CD14-positive monocyte (primary cell): ENCODE measurements around the gene TRIM34. TPM values are rescaled to one million over a fixed set of nuclear protein-coding genes. Genes with fewer than 3 reads are reported as not detected.

Source experiments
- DNase-seq, 3 donors: peaks; one replicate each; pipeline ENCODE4 v3.0.0-alpha.2; 2011 to 2022
- H2AFZ ChIP-seq: 2 replicates; pipeline ENCODE4 v1.6.0; 2012; ENCODE audit warnings: mild to moderate bottlenecking, low read depth, low read length, inconsistent platforms; ENCODE audit not compliant: insufficient read depth, poor library complexity, severe bottlenecking
- H3K27ac ChIP-seq, 2 donors: 1 replicate in 1 of 2; 2 replicates in 1 of 2; pipeline ENCODE4 v1.5.1; 2012 to 2013; ENCODE audit warnings: low read length in 2 of 2, control low read depth in 1 of 2, inconsistent platforms in 1 of 2, low read depth in 1 of 2, mild to moderate bottlenecking in 1 of 2
- H3K27me3 ChIP-seq, 2 donors: one replicate each; pipeline versions ENCODE4 v1.6.0 to v1.6.1; 2011 to 2013; ENCODE audit warnings: low read length in 2 of 2; ENCODE audit not compliant: control insufficient read depth in 2 of 2, insufficient read depth in 2 of 2
- H3K36me3 ChIP-seq, 2 donors: replicated peaks in 1 of 2; 1 replicate in 1 of 2; 2 replicates in 1 of 2; pipeline versions ENCODE4 v1.5.1 to v1.6.1; 2012 to 2013; ENCODE audit warnings: low read length in 2 of 2, control low read depth in 1 of 2, inconsistent platforms in 1 of 2, mild to moderate bottlenecking in 1 of 2; ENCODE audit not compliant: insufficient read depth in 2 of 2, control insufficient read depth in 1 of 2
- H3K4me1 ChIP-seq, 2 donors: 1 replicate in 1 of 2; 2 replicates in 1 of 2; pipeline versions ENCODE4 v1.5.1 to v1.6.1; 2012 to 2013; ENCODE audit warnings: low read length in 2 of 2, control low read depth in 1 of 2, inconsistent platforms in 1 of 2, mild to moderate bottlenecking in 1 of 2, moderate library complexity in 1 of 2; ENCODE audit not compliant: insufficient read depth in 2 of 2, control insufficient read depth in 1 of 2
- H3K4me2 ChIP-seq: replicated peaks from 2 replicates; pipeline ENCODE3; 2012; ENCODE audit warnings: low read length, moderate library complexity, mild to moderate bottlenecking; ENCODE audit not compliant: poor library complexity, severe bottlenecking; ENCODE audit errors: extremely low read depth
- H3K4me3 ChIP-seq, 3 experiments: fragments of 200-600 bp in 1 of 3; sonication (generic) in 1 of 3; replicated peaks in 1 of 3; 1 replicate in 2 of 3; 2 replicates in 1 of 3; pipeline ENCODE4 v1.5.1; 2011 to 2013; ENCODE audit warnings: low read length in 3 of 3, mild to moderate bottlenecking in 3 of 3, control low read depth in 2 of 3, low read depth in 2 of 3, inconsistent platforms in 1 of 3, moderate library complexity in 1 of 3
- H3K79me2 ChIP-seq: 2 replicates; pipeline ENCODE4 v1.6.0; 2012; ENCODE audit warnings: mild to moderate bottlenecking, control low read depth, inconsistent platforms, low read length, moderate library complexity; ENCODE audit not compliant: insufficient read depth
- H3K9ac ChIP-seq: 2 replicates; pipeline ENCODE4 v1.6.0; 2017; ENCODE audit warnings: low read length, mild to moderate bottlenecking; ENCODE audit not compliant: insufficient read depth, poor library complexity, severe bottlenecking
- H3K9me3 ChIP-seq, 2 donors: replicated peaks in 1 of 2; 1 replicate in 1 of 2; 2 replicates in 1 of 2; pipeline versions ENCODE4 v1.5.1 to v1.6.1; 2012 to 2013; ENCODE audit warnings: low read length in 2 of 2, control low read depth in 1 of 2; ENCODE audit not compliant: control insufficient read depth in 1 of 2, insufficient read depth in 1 of 2
- H4K20me1 ChIP-seq: 2 replicates; pipeline ENCODE4 v1.6.0; 2012; ENCODE audit warnings: mild to moderate bottlenecking, low read length, control low read depth, moderate library complexity; ENCODE audit not compliant: insufficient read depth
- H3K27ac Mint-ChIP-seq, 7 donors: one replicate each; pipeline ENCODE4 v1.8.0; 2020; ENCODE audit warnings: mild to moderate bottlenecking in 7 of 7, mixed read lengths in 7 of 7, moderate library complexity in 6 of 7, inconsistent platforms in 2 of 7
- H3K27me3 Mint-ChIP-seq, 3 donors: one replicate each; pipeline ENCODE4 v1.8.0; 2021 to 2022; ENCODE audit warnings: low read depth in 3 of 3, mild to moderate bottlenecking in 3 of 3, mixed read lengths in 3 of 3, moderate library complexity in 3 of 3, inconsistent platforms in 1 of 3
- H3K36me3 Mint-ChIP-seq, 2 donors: one replicate each; pipeline ENCODE4 v1.8.0; 2020; ENCODE audit warnings: mixed read lengths in 2 of 2, inconsistent platforms in 1 of 2, mild to moderate bottlenecking in 1 of 2
- H3K4me1 Mint-ChIP-seq: one replicate; pipeline ENCODE4 v1.8.0; 2020; ENCODE audit warnings: mild to moderate bottlenecking, mixed read lengths
- H3K4me3 Mint-ChIP-seq, 2 donors: one replicate each; pipeline ENCODE4 v1.8.0; 2020; ENCODE audit warnings: mild to moderate bottlenecking in 2 of 2, mixed read lengths in 2 of 2, moderate library complexity in 1 of 2
- H3K9me3 Mint-ChIP-seq, 7 donors: one replicate each; pipeline ENCODE4 v1.8.0; 2020 to 2022; ENCODE audit warnings: mixed read lengths in 7 of 7, mild to moderate bottlenecking in 6 of 7, moderate library complexity in 6 of 7, inconsistent platforms in 2 of 7
- CTCF ChIP-seq: fragments of 200-600 bp; IDR thresholded peaks from one replicate; pipeline ENCODE4 v1.8.0; 2022; ENCODE audit warnings: antibody characterized with exemption, mild to moderate bottlenecking
- WGBS: methylation state at CpG from one replicate; pipeline ENCODE4 v1.1.5; 2013; ENCODE audit warnings: missing lambda C conversion rate; ENCODE audit not compliant: insufficient coverage; 5-methylcytosine and 5-hydroxymethylcytosine counted together
- intact Hi-C, 2 donors: fragments of 100-400 bp; cut with micrococcal nuclease; formaldehyde crosslinking; loops; one replicate each; pipeline versions ENCODE4 v1.15.0 to v1.15.1; 2023
- polyA plus RNA-seq, 3 donors: library from polyadenylated mRNA; depleted of rRNA in 1 of 3; unstranded in 2 of 3; stranded (reverse) in 1 of 3; fragments of 300-500 nt in 2 of 3; fragments of >200 nt in 1 of 3; fragmentation: Illumina TruSeq in 2 of 3; gene quantifications; 1 replicate in 2 of 3; 2 replicates in 1 of 3; pipeline ENCODE4 v1.2.3, GENCODE V29; 2012 to 2021

The TRIM34 gene
- polyA plus RNA-seq, 3 donors = 21.9 to 25.7 (median 23.5) TPM

DNA sequence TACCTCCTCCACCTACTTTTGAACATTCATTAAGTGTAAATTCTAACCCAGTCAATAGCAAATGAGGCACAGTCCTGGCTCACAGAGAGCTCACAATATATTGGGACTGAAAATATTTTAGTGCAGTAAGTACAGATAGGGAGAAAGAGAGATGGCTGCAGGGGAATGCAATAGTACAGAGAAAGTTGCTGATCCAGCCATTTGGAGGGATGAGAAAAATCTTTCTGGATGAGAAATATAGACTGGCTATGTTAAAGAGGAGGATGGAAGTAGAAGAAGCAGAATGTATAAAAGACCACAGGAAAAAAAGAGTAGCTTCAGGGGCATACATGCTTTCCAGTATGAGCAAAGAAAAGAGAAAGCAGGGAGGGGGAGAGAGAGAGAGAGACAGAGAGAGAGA is 47.7 kb upstream of the TRIM34 start:
- no peak overlapping the region for H3K4me3 ChIP-seq
- H3K27ac ChIP-seq = no peak overlapping the region

DNA sequence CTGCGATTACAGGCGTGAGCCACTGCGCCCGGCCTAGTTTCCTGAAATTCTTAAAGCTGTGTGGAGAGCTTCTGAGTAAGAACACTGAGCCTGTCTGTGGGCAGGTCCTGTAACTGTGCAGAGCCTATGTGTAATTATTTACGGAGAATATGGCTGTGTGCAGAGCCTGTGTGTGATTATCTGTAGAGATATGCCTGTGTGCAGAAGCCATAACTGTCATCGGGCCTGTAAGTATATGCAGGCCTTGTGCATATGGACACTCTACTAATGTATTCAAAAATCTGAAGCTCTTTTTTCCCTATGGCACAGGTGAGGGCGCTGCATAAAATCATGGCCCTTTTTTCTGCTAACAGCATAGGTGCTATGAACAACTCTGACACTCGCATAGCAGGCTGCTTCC is 44.2 kb upstream of the TRIM34 start, which contains the start of gene OR52B6:
OR52B6 (plus strand) TSS at position 301 of the 400 bp plus-strand sequence; CDS start at position 301, 0 bp downstream.
- WGBS = 99% methylated on average over 7 of the region's 8 CpGs
- no peak for TF ChIP-seq CTCF
- no peak within 1 kb of the TSS for H3K9ac ChIP-seq
- Mint-ChIP-seq H3K9me3 (peaks cover 0 to 3% (median 0%) of the 10 kb centered on the region in 7 donors), H3K36me3 (no peaks in the 10 kb centered on the region), H3K27me3 (peaks cover 0 to 1% (median 0%) of the 10 kb centered on the region in 3 donors), H3K27ac (no peak within 1 kb of the TSS), H3K4me1 (no peaks in the 10 kb centered on the region), H3K4me3 (no peak within 1 kb of the TSS)
- H3K9me3 ChIP-seq = no peaks in the 10 kb centered on the region
- H3K27me3 ChIP-seq = no peaks in the 10 kb centered on the region
- no peak within 1 kb of the TSS for H3K27ac ChIP-seq
- no peak within 1 kb of the TSS for H3K4me2 ChIP-seq
- H2AFZ ChIP-seq = no peak within 1 kb of the TSS
- intact Hi-C loops = no loop called here
- no peaks in the 10 kb centered on the region for H3K4me1 ChIP-seq
- no peak for DNase-seq
- H3K4me3 ChIP-seq = no peak within 1 kb of the TSS
- no peaks in the 10 kb centered on the region for H3K79me2 ChIP-seq
- no peaks in the 10 kb centered on the region for H3K36me3 ChIP-seq
- H4K20me1 ChIP-seq = no peaks in the 10 kb centered on the region

More for the DNA sequence above, 47.7 kb upstream of the TRIM34 start:
- no peak overlapping the region for H3K4me3 Mint-ChIP-seq
- no peak overlapping the region for H3K27ac Mint-ChIP-seq
- Histone ChIP-seq H3K4me2 (no peak overlapping the region), H3K9ac (no peak overlapping the region), H4K20me1 (no peaks in the 10 kb centered on the region), H3K27me3 (no peaks in the 10 kb centered on the region), H3K36me3 (no peaks in the 10 kb centered on the region), H2AFZ (no peak overlapping the region), H3K9me3 (no peaks in the 10 kb centered on the region), H3K79me2 (no peaks in the 10 kb centered on the region), H3K4me1 (no peaks in the 10 kb centered on the region)
- no peaks in the 10 kb centered on the region for H3K4me1 Mint-ChIP-seq
- H3K36me3 Mint-ChIP-seq = no peaks in the 10 kb centered on the region
- no peak for DNase-seq
- H3K27me3 Mint-ChIP-seq = no peaks in the 10 kb centered on the region
- H3K9me3 Mint-ChIP-seq = peaks cover 0 to 3% (median 0%) of the 10 kb centered on the region in 7 donors
- no peak for TF ChIP-seq CTCF
- intact Hi-C loops = no loop called here
